T-helper 1 cell treated with Interleukin-12 subunit alpha and Interleukin-12 subunit beta and Interleukin-4 antibody, amounts not matched to agents 30 μg/mL and 1 μg/mL, for 36 hours (primary cell): ENCODE data around the gene TMEM198.

Source experiments
- H3K27ac Mint-ChIP-seq: one replicate; pipeline ENCODE4 v1.8.0; 2021; ENCODE audit warnings: mild to moderate bottlenecking, mixed read lengths
- H3K27me3 Mint-ChIP-seq: one replicate; pipeline ENCODE4 v1.8.0; 2021; ENCODE audit warnings: low read depth, mixed read lengths
- H3K36me3 Mint-ChIP-seq: one replicate; pipeline ENCODE4 v1.8.0; 2021; ENCODE audit warnings: low read depth, mixed read lengths
- H3K4me1 Mint-ChIP-seq: one replicate; pipeline ENCODE4 v1.8.0; 2021; ENCODE audit warnings: low read depth, mixed read lengths
- H3K4me3 Mint-ChIP-seq: one replicate; pipeline ENCODE4 v1.8.0; 2021; ENCODE audit warnings: mild to moderate bottlenecking, moderate library complexity, mixed read lengths
- H3K9me3 Mint-ChIP-seq: one replicate; pipeline ENCODE4 v1.8.0; 2021; ENCODE audit warnings: mixed read lengths

Gene TMEM198

DNA sequence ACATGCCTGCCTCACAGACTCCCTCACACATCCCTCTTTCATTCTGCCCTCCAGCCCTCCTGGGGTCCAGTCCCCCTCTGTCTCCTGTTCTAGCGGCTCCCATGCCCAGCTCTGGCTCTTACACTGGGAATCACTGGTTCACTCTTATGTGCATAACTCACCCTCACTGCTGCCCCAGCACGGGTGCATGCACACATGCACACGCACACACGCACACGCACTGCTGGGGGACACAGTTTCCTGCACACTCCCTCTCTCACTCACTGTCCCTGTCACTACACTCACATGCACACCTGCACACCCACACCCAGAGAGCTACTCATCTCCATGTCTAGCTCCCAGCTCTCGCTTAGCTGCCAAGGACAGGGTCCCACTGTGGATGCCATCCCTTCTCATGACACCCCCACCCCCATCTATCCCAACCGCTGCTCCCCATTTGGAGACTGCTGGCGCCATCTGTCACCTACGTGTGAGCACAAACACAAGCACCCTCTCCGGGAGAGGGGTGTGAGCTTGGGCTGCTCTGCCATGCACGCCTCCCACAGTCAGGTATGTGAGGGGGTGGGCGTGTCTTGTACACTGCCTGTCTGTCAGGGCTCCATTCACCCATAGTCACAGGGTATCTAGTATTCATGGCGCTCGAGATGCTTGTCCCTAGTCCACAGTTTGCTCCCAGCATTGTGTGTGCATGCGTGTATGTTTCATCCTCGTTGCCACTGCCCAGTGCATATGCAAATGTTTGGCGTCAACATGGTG, 27.8 kb upstream of the TMEM198 start:
- Mint-ChIP-seq H3K4me3 (no peak overlapping the region), H3K4me1 (peaks cover 1% of the 10 kb centered on the region), H3K36me3 (no peaks in the 10 kb centered on the region)

DNA sequence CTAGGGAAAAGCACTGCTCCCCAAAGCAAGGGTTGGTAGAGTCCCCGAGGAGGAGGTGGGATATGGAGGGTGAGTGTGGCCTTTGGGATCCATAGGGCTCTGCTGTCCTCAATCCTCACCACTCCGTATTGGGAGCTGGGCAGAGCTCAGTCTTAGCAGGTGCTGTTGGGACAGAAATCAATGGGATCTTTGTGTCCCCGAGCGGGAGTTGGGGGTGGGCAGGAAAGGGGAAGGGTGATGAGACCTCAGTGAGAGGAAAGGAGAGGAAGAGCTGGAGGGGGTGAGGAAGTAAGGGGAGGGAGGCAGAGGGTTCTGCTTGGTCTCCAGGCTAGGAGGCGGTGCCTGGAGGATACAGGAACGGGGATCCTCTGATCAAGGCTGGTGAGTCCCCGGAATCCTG, 26.9 kb upstream of the TMEM198 start:
- H3K27ac Mint-ChIP-seq, result no peak overlapping the region
- no peak overlapping the region for H3K4me3 Mint-ChIP-seq
- no peaks in the 10 kb centered on the region for H3K36me3 Mint-ChIP-seq
- H3K27me3 Mint-ChIP-seq, result peaks cover 80% of the 10 kb centered on the region
- no peaks in the 10 kb centered on the region for H3K9me3 Mint-ChIP-seq
- peaks cover 1% of the 10 kb centered on the region for H3K4me1 Mint-ChIP-seq

More for the DNA sequence above, 27.8 kb upstream of the TMEM198 start:
- Mint-ChIP-seq H3K27me3 (peaks cover 79% of the 10 kb centered on the region), H3K27ac (no peak overlapping the region), H3K9me3 (no peaks in the 10 kb centered on the region)

DNA sequence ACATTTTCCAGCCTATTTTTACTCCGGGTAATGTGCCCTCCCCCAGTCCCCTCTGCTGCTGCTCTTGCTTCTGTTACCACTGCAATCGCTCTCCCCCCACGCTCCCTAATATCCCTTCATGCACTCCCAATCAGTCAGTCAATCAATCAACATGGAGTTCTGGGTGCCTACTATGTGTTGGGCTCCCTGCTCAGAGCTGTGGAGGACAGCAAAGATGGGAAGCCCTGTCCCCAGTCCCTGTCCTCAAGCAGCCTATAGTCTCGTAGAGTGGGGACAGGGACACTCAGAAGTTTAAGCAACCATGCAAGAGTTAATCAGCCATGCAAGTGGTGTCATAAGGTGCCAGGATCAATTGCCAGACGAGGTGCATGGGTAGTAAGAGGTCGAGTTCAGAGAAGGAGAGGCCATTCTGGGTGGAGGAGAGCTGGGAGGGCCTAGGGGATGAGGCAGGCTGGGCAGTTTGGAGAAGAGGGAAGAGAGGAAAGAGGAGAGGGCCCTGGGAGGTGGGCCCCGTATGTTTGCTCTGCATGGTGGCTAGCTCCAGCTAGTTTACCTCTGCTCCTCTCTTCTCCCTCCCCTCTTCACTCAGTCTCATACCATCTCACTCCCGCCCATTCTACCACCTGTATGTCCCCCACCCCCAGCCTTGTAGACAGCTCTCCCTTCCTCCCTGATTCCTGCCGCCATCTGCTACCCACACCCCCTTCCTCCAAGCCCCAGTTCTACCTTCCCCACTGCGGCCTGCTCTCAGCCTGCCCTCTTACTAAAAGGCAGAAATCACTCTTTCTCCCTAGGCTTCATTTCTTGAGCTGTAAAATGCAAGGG, 25.7 kb upstream of the TMEM198 start:
- Mint-ChIP-seq H3K9me3 (no peaks in the 10 kb centered on the region), H3K36me3 (no peaks in the 10 kb centered on the region), H3K27ac (no peak overlapping the region), H3K27me3 (peaks cover 76% of the 10 kb centered on the region), H3K4me3 (no peak overlapping the region), H3K4me1 (peaks cover 1% of the 10 kb centered on the region)

DNA sequence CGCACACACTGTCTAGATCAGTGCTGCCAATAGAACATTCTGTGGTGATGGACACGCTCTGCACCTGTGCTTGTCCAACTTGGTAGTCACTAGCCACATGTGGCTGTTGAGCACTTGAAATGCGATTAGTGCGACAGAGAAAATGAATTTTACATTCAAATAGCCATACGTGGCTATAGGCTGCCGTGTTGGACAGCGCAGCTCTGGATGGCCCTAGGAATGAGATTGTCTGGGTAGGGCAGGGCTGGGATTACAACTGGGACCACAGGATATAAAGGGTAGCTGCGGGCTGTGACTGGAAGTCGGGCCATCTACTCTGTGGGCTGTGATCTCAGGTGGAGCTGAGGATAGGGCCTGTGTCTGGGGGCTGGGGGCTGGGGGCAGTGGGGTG, 24.3 kb upstream of the TMEM198 start:
- Mint-ChIP-seq H3K9me3 (no peaks in the 10 kb centered on the region), H3K4me3 (no peak overlapping the region), H3K27ac (no peak overlapping the region), H3K36me3 (no peaks in the 10 kb centered on the region), H3K4me1 (no peaks in the 10 kb centered on the region), H3K27me3 (peaks cover 76% of the 10 kb centered on the region)

DNA sequence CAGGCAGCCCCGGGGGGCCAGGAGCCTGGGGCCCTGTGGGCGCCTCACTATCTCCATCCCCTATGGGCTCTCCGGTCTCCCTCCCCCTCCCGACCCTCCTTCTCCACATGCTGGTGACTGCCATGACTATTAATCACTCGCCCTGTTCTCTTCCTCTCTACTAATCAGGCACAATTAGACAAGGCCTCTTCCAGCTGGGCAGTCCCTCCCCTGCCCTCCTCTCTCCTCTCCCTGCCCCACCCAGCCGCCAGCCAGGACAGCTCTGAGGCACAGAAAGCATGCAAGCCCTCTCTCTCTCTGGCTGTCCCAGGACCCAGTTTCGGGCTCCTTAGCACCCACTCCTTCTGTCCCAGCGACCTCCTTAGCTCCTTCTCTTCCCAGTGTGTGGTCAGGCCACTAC, 23.7 kb upstream of the TMEM198 start:
- H3K4me1 Mint-ChIP-seq, result no peaks in the 10 kb centered on the region
- H3K9me3 Mint-ChIP-seq, result no peaks in the 10 kb centered on the region
- H3K36me3 Mint-ChIP-seq, result no peaks in the 10 kb centered on the region
- no peak overlapping the region for H3K27ac Mint-ChIP-seq
- H3K4me3 Mint-ChIP-seq, result no peak overlapping the region
- peaks cover 77% of the 10 kb centered on the region for H3K27me3 Mint-ChIP-seq

DNA sequence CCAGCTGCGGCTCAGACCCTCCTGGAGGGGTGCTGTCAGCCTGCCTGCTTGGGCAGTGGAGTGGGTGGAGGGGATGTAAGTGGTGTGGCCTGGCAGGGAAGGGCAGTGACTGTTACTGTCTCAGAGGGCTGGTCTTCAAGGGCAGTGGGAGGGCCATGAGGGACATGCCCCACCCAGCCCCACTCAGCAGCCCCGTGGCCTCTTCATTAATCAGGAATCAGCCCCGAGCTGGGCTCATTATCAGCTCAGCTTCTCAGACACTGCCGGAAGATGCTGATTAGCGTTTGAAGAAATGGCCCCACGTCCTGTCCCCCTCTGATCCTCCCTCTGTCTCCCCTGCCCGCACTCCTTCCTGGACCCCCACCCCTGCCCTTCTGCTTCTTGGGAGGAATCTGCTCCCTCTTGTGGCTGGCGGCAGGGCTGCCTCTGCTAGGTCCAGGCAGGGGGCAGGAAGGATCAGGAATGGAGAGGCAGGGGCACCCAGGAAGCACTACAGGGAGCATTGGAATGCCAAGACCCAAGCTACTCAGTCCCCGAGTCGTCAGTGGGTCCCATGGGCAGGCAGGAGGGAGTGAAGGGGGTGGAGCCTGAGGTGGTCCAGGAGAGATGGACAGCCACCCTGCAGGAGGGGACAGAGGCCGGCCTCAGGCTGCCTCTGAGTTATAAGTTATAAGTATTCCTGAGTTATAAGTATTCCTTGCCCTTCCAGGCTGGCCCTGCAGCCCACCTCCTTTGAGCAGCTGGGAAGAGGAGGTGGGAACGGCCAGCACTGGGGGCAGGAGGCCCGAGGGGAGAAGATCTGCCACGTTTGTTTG, 22.6 kb upstream of the TMEM198 start:
- peaks cover 77% of the 10 kb centered on the region for H3K27me3 Mint-ChIP-seq
- no peaks in the 10 kb centered on the region for H3K9me3 Mint-ChIP-seq
- no peak overlapping the region for H3K27ac Mint-ChIP-seq
- H3K4me3 Mint-ChIP-seq, result no peak overlapping the region
- H3K36me3 Mint-ChIP-seq, result no peaks in the 10 kb centered on the region
- H3K4me1 Mint-ChIP-seq, result no peaks in the 10 kb centered on the region

DNA sequence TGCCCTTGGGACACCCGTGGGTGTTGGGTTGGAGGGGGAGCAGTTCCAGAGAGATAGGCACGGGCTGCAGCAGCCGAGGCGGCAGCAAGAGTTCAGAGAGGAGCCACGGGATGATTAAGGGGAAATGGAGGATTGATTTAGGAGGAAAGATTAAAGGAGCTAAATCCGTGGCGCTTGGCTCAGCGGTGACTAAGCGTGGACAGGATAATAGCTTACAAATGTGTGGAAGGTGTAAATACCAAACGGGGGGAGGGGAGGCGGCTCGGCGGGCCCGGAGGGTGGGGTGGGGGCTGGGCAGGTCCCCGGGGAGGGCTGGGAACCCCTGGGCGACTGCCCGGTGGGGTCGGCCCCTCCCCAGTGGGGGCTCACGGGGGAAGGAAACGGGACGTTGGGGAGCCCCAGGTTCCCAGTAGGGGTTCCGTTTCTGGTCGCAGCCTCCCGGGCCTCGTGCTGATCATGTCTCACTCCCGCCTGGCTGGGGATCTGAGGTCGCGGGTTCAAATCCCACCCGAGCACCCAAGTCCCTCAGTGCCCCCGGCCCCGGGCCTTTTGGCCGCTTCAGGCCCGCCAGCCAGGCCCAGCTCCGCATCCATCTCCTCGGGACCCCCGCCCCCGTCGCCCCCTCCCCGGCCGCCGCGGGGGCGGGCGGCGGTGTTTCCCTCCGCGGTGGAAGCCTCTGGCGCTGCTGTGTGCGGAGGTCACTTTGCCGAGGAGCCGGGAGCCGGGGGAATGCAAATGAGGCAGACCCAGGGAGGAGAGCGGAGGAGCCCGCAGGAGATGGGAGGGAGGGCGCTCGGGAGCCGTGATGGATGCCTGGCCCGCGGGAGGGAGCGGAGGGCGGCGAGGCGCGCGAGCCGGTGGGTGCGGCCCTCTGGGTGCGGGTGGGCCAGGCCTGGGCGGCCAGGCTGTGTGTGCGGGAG, 21.5 kb upstream of the TMEM198 start:
- no peaks in the 10 kb centered on the region for H3K4me1 Mint-ChIP-seq
- no peaks in the 10 kb centered on the region for H3K36me3 Mint-ChIP-seq
- H3K27me3 Mint-ChIP-seq, result peaks cover 80% of the 10 kb centered on the region
- no peaks in the 10 kb centered on the region for H3K9me3 Mint-ChIP-seq
- H3K27ac Mint-ChIP-seq, result no peak overlapping the region
- no peak overlapping the region for H3K4me3 Mint-ChIP-seq

DNA sequence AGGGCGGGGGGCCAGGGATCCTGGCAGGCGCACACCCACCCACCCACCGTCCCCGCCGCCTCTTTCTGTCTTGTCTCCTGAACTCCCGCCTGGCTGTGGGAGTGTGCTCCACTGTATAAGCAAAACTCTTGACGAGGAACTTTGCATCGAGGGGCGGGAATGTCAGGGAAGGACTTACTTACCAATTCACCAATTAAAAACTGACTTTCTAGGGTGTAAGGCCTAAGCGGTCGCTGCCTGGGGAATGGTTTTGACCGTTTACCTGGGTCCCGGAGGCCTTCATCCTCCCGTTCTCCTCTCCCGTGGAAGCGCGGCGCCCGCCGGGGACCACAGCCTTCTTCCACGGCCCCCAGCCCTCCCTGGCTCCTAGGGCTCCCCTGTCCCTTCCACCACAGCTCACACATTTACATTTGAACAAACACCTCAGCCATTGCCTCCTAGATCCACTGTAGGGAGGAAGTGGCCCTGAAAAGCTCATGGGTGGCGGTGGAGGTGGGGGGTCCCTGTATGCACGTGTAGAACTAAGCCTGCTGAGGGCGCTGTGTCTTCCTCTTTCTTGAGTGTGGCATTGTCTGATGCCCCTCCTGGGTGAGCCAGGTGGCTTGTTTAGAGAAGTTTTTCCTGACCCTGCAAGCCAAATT, 20.7 kb upstream of the TMEM198 start:
- Mint-ChIP-seq H3K4me3 (no peak overlapping the region), H3K36me3 (no peaks in the 10 kb centered on the region), H3K27ac (no peak overlapping the region), H3K9me3 (no peaks in the 10 kb centered on the region), H3K4me1 (no peaks in the 10 kb centered on the region), H3K27me3 (peaks cover 80% of the 10 kb centered on the region)

DNA sequence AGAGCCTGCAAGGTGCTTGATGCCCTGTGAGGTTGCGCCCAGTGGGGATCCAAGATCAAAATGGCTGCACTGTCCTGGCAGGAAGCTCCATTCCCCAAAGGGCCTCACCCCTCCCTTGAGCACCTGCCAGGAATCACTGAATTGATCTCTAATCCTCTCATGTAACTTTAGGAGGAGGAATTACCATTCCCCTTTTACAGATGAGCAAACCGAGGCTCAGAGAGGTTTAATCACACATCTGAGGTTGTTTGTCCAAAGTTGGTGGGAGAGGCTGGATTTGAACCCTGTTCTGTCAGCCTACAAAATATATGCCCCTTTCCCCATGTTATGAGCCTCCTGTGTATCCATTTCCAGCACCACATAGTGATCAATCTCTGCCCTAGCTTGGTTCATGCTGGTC, 19.0 kb upstream of the TMEM198 start:
- Mint-ChIP-seq H3K27ac (no peak overlapping the region), H3K4me1 (no peaks in the 10 kb centered on the region), H3K27me3 (peaks cover 87% of the 10 kb centered on the region), H3K9me3 (no peaks in the 10 kb centered on the region), H3K36me3 (no peaks in the 10 kb centered on the region), H3K4me3 (no peak overlapping the region)

DNA sequence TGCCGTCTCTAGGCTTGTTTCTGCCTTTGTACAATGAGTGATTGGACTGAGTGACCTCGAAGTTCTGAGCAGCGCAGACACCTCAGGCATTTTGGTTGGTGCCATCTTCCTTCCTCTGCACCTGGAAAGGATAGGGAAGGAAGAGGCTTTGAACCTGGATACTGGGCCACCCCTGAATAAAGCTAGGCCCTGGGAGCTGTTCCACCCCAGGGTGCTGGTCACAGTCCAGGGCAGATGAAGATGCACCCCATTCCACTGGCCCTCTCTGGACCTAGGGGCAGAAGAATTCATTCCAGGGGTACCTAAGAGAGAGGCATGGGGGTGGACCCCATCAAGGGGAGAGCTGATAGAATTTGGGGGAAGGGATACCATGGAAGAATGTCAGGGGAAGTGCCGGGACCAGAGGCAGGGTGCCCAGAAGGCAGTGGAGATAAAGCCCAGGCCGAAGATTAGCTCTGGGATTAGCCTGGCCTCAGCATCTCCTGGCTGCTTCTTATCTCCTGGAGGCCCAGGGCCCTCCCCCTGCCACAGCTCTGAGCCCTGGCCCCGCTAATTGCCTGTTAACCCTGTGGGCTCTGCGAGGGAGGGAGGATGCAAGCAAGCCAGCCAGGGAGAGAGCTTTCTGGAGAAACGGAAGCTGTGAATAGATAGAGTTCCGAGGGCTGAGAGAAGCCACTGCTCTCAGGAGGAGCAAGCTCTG, 18.1 kb upstream of the TMEM198 start:
- Mint-ChIP-seq H3K4me1 (no peaks in the 10 kb centered on the region), H3K9me3 (no peaks in the 10 kb centered on the region), H3K36me3 (no peaks in the 10 kb centered on the region), H3K4me3 (no peak overlapping the region), H3K27ac (no peak overlapping the region), H3K27me3 (peaks cover 87% of the 10 kb centered on the region)

DNA sequence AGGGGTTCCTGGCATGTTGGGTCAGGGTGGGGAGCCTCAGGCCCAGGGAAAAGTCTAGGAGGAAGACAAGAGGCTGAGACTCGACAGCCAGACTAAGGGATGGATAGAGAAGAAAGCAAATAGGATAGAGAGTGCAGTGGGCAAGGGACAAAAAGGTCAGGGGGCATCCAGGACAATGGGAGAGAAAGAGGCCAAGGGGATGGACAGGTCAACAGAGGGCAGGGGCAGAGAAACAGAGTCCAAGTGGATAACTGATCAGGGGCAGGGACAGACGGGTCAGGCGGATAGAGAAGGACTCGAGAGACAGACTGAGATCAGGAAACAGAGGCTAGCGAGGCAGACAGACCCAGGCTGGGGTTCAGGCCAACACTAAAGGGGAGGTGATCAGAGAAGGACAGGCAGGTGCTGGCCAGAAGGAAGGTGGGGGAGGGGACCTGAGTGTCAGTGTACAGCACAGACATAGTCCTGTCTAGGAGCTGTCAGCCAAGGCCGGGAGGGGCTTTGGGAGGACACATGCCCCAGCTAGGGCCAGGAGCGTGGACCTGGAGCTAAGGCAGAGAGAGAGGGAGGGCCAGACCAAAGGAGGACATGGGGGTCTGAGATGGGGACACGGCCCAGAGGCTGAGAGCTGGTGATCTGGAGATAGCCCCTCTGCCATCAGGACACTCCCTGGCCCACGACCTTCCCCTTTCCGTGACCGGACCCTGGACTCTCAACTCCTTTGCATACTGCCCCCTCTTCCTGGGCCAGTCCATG, 17.3 kb upstream of the TMEM198 start:
- no peaks in the 10 kb centered on the region for H3K36me3 Mint-ChIP-seq
- H3K9me3 Mint-ChIP-seq, result no peaks in the 10 kb centered on the region
- H3K27ac Mint-ChIP-seq, result no peak overlapping the region
- H3K4me1 Mint-ChIP-seq, result no peaks in the 10 kb centered on the region
- H3K4me3 Mint-ChIP-seq, result no peak overlapping the region
- H3K27me3 Mint-ChIP-seq, result peaks cover 87% of the 10 kb centered on the region

DNA sequence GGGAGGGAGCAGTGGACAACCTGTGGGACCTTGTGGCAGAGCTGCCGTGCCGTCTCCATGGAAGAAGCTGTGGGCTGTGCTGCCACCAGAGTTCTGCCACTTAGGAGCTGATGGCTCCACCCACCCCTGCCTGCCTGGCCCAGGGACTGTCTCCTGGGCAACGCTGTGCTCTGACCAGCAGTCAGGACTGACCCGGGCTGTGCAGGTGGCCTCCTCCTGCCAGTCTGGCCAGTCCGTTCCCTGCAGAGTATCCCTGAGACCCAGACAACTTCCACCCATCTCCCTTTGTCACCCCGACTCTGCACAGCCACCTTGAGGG, 16.8 kb upstream of the TMEM198 start:
- Mint-ChIP-seq H3K4me3 (no peak overlapping the region), H3K4me1 (no peaks in the 10 kb centered on the region), H3K27me3 (peaks cover 82% of the 10 kb centered on the region), H3K27ac (no peak overlapping the region), H3K36me3 (no peaks in the 10 kb centered on the region), H3K9me3 (no peaks in the 10 kb centered on the region)

DNA sequence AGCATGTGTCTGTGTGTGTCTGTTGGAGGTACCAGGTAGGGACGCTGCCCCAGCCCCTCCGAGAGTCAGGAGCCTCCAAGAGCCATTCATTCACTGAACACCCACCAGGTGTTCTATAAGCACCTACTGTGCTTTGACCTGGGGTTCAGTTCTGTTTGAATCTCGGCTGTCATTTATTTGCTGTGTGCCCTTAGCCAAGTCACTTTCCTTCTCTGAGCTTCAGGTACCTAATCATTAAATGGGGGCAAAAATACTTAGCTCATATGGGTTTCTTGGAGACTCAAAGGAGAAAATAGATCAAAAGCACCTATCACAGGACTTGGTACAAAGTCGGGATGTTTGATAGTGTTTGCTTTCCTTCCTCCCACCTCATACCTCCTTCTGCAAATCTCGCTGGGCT, 16.4 kb upstream of the TMEM198 start:
- Mint-ChIP-seq H3K36me3 (no peaks in the 10 kb centered on the region), H3K27ac (no peak overlapping the region), H3K4me3 (no peak overlapping the region), H3K9me3 (no peaks in the 10 kb centered on the region), H3K4me1 (no peaks in the 10 kb centered on the region), H3K27me3 (peaks cover 80% of the 10 kb centered on the region)
